Stimulated activated CD8-positive, alpha-beta memory T cell treated with anti-CD3 and anti-CD28 coated beads, Interleukin-2, amount 100 ng/mL, for 48 hours (primary cell): ENCODE data around the gene REL.

Experiments
- DNase-seq, 2 donors: peaks; one replicate each; pipeline ENCODE4 v3.0.0-alpha.2; 2020; ENCODE audit warnings: low read depth in 2 of 2

REL gene

GRCh38 chr2:60964651-60965498 lies 83.5 kb downstream of the REL start:
- no peak for DNase-seq

- no peak for DNase-seq
These were observed 84.1 kb downstream of the REL start for GRCh38 chr2:60965499-60965785.

GRCh38 chr2:60966507-60967405 lies 85.4 kb downstream of the REL start:
- no peak for DNase-seq

GRCh38 chr2:60972889-60973656 lies 91.7 kb downstream of the REL start:
- DNase-seq: no peak

- no peak for DNase-seq
These were observed 92.3 kb downstream of the REL start for GRCh38 chr2:60973705-60974104.

- DNase-seq: no peak
These were observed 93.3 kb downstream of the REL start for GRCh38 chr2:60974652-60975051.
